22Rv1 (cell line): ENCODE data around the gene CTTN.

Experiments used
- CTCF ChIP-seq: fragments of 450-650 bp; IDR thresholded peaks from 2 replicates; pipeline ENCODE4 v1.5.1; 2017; ENCODE audit warnings: mild to moderate bottlenecking
- ZFX ChIP-seq: fragments of 450-650 bp; IDR thresholded peaks from 2 replicates; pipeline ENCODE4 v1.6.1; 2017; ENCODE audit warnings: antibody characterized with exemption, borderline replicate concordance

GRCh38 chr11:70460964-70461363, 62.6 kb downstream of the CTTN start:
- TF ChIP-seq CTCF, result no peak
- no peak for TF ChIP-seq ZFX
